Calu3 (cell line): ENCODE results near the gene WRNIP1. TPM values are rescaled to one million over a fixed set of nuclear protein-coding genes. Genes with fewer than 3 reads are reported as not detected.
A peak's percentile ranks its signal among the peaks of the same experiment; 100 is the strongest.

Source experiments
- BruUV-seq: library from RNA; stranded (reverse); fragments of 400-500 nt; replicated peaks from 2 replicates; lab custom pipeline; 2021; lab: Mats Ljungman, UMichigan
- CTCF ChIA-PET: fragments of 300-600 bp; sonication (Branson Sonifier 250); formaldehyde crosslinking; loops from one replicate; lab custom pipeline; 2022; ENCODE audit warnings: antibody characterized with exemption; lab: Charles Lee
- DNase-seq: peaks from one replicate; pipeline ENCODE4 v3.0.0; 2022
- H3K27ac Mint-ChIP-seq: one replicate; pipeline ENCODE4 v1.8.0; 2022; ENCODE audit warnings: mixed read lengths; ENCODE audit not compliant: unreplicated experiment
- H3K27me3 Mint-ChIP-seq: one replicate; pipeline ENCODE4 v1.8.0; 2022; ENCODE audit warnings: mixed read lengths; ENCODE audit not compliant: unreplicated experiment
- H3K36me3 Mint-ChIP-seq: one replicate; pipeline ENCODE4 v1.8.0; 2022; ENCODE audit warnings: mild to moderate bottlenecking, moderate library complexity, mixed read lengths; ENCODE audit not compliant: insufficient read depth, unreplicated experiment
- H3K4me1 Mint-ChIP-seq: one replicate; pipeline ENCODE4 v1.8.0; 2022; ENCODE audit warnings: mild to moderate bottlenecking, low read depth, mixed read lengths; ENCODE audit not compliant: unreplicated experiment
- H3K4me3 Mint-ChIP-seq: one replicate; pipeline ENCODE4 v1.8.0; 2022; ENCODE audit warnings: mild to moderate bottlenecking, low read depth, moderate library complexity, mixed read lengths; ENCODE audit not compliant: unreplicated experiment
- H3K9me3 Mint-ChIP-seq: one replicate; pipeline ENCODE4 v1.8.0; 2022; ENCODE audit warnings: low read depth, mixed read lengths; ENCODE audit not compliant: unreplicated experiment
- CTCF ChIP-seq: fragments of 200-600 bp; IDR thresholded peaks from one replicate; pipeline ENCODE4 v1.8.0; 2022; ENCODE audit warnings: antibody characterized with exemption; ENCODE audit not compliant: unreplicated experiment
- intact Hi-C: fragments of 100-400 bp; cut with micrococcal nuclease; formaldehyde crosslinking; loops from one replicate; pipeline ENCODE4 v1.10.0; 2022; ENCODE audit not compliant: unreplicated experiment
- total RNA-seq: library from RNA; stranded (reverse); gene quantifications from 2 replicates; pipeline ENCODE4 v1.2.3, GENCODE V29; 2022

WRNIP1 gene
- total RNA-seq, 1 experiment from 2014 or later: 41.4 TPM

DNA sequence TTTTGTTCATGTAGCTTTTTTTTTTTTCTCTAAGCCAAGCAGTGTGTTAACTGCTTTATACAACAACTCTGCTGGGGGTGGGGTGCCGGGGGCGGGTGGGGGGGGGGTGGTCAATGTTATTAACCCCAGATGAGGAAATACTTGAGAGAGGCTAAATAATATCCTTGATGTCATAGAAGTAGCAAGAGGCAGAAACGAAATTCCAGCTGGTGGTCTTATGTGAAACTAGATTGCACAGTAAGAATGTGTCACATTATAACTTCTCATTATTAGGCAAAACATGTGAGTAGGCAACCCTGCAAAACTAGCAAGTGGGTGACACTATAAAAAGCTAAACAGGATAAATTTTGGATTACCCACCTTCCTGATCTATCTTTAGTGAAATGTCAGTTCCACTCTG is 27.3 kb upstream of the WRNIP1 start:
- no peaks in the 10 kb centered on the region for H3K4me1 Mint-ChIP-seq
- no peak overlapping the region for H3K27ac Mint-ChIP-seq
- H3K4me3 Mint-ChIP-seq: no peak overlapping the region
- no peak for TF ChIP-seq CTCF
- DNase-seq: no peak
- intact Hi-C loops: loop anchor here (2.0 to 10.0 kb wide), 2 partner anchors 195 to 317 kb away; no protein-coding TSS in a partner anchor
- BruUV-seq: no TSS peak
- no peaks in the 10 kb centered on the region for H3K9me3 Mint-ChIP-seq
- no peaks in the 10 kb centered on the region for H3K36me3 Mint-ChIP-seq
- no peaks in the 10 kb centered on the region for H3K27me3 Mint-ChIP-seq
- CTCF ChIA-PET: interaction anchor here (0.6 to 1.5 kb wide), 5 partner anchors 12 to 84 kb away, joined by 3 to 8 read pairs (median 3); no protein-coding TSS in a partner anchor

DNA sequence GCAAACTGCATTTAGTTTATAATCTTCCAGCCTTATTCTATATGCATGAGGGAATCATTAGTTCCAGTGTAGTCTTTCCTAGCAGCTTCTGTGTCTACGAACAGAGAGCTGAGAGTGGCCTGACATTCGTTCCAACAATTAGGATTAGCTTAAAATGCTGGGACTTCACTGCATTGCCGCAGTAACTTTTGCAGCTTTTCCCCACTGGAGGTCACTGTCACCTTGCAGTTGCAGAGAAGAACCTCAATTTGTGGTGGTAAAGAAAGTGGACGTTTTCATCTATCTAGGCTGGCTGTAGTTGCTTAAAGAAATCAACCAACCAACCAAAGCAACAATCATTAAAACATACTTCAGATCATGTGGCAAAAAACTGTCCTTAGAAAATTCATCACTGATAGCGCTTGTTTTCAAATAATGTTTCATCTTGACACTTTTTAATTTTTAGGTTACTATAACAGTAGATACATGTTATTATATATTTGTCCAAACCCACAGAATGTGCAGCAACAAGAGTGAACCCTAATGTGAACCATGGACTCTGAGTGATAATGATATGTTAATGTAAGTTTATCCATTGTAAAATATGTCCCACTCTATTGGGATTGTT is 26.7 kb upstream of the WRNIP1 start:
- Mint-ChIP-seq H3K36me3 (no peaks in the 10 kb centered on the region), H3K27me3 (no peaks in the 10 kb centered on the region), H3K4me1 (no peaks in the 10 kb centered on the region), H3K4me3 (no peak overlapping the region), H3K27ac (no peak overlapping the region), H3K9me3 (no peaks in the 10 kb centered on the region)
- intact Hi-C loops: loop anchor here (2.0 to 10.0 kb wide), 2 partner anchors 194 to 316 kb away; no protein-coding TSS in a partner anchor
- CTCF ChIA-PET: interaction anchor here (0.6 to 1.5 kb wide), 5 partner anchors 12 to 84 kb away, joined by 3 to 8 read pairs (median 3); no protein-coding TSS in a partner anchor
- peak; percentile 50 for TF ChIP-seq CTCF
- BruUV-seq: no TSS peak
- peak; percentile 64 for DNase-seq

GRCh38 chr6:2739335-2739734 is 25.9 kb upstream of the WRNIP1 start:
- BruUV-seq: no TSS peak
- Mint-ChIP-seq H3K27me3 (no peaks in the 10 kb centered on the region), H3K27ac (peak overlapping the region; percentile 44), H3K4me3 (peak overlapping the region; percentile 34), H3K9me3 (no peaks in the 10 kb centered on the region), H3K4me1 (no peaks in the 10 kb centered on the region), H3K36me3 (no peaks in the 10 kb centered on the region)
- CTCF ChIA-PET: interaction anchor here (0.6 to 1.5 kb wide), 2 partner anchors 12 to 21 kb away, joined by 3 read pairs; no protein-coding TSS in a partner anchor
- no peak for DNase-seq
- intact Hi-C loops: loop anchor here (2.0 to 10.0 kb wide), 2 partner anchors 193 to 315 kb away; no protein-coding TSS in a partner anchor
- TF ChIP-seq CTCF: no peak

DNA sequence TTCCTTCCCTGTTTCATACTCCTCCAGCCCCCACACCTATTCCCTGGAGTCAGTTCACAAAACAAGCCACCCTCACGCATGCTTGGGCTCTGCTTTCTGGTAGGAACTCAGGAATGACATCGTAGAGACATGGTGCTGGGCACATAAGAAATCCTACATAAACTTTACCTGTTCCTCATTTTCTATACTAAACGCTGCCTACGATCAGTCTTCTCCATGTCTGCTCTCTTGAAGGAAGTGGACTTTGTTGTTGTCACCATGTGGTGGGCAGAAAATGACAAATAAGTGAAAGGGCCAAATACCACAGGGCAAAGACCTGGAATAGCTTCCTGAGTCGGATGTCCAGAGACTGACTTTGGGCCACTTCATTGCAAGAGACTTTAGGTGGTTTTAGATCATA is 24.6 kb upstream of the WRNIP1 start:
- Mint-ChIP-seq H3K27ac (no peak overlapping the region), H3K9me3 (no peaks in the 10 kb centered on the region), H3K4me3 (no peak overlapping the region), H3K4me1 (peaks cover 7% of the 10 kb centered on the region), H3K27me3 (no peaks in the 10 kb centered on the region), H3K36me3 (no peaks in the 10 kb centered on the region)
- CTCF ChIA-PET: no interaction called here
- no peak for DNase-seq
- no peak for TF ChIP-seq CTCF
- no TSS peak for BruUV-seq
- intact Hi-C loops: no loop called here
